Liver (tissue), 9 donors: ENCODE results near the gene PPFIA2. TPM values are rescaled to one million over a fixed set of nuclear protein-coding genes. Genes with fewer than 3 reads are reported as not detected.

Experiments
- DNase-seq: peaks from one replicate; pipeline ENCODE4 v3.0.0-alpha.2; 2017; ENCODE audit warnings: low spot score
- H3K27ac ChIP-seq, 2 donors: one replicate each; pipeline ENCODE4 v1.7.0; 2013; ENCODE audit warnings: inconsistent platforms in 2 of 2, low read length in 2 of 2, control low read depth in 1 of 2, low read depth in 1 of 2, mild to moderate bottlenecking in 1 of 2
- H3K27me3 ChIP-seq, 4 donors: one replicate each; pipeline versions ENCODE4 v1.6.1 to v1.7.0; 2013; ENCODE audit warnings: low read length in 3 of 4, inconsistent platforms in 1 of 4, mild to moderate bottlenecking in 1 of 4, moderate library complexity in 1 of 4; ENCODE audit not compliant: control insufficient read depth in 4 of 4, insufficient read depth in 4 of 4
- H3K36me3 ChIP-seq, 4 donors: one replicate each; pipeline versions ENCODE4 v1.6.1 to v1.7.0; 2013; ENCODE audit warnings: low read length in 3 of 4, mild to moderate bottlenecking in 3 of 4, low read depth in 1 of 4, moderate library complexity in 1 of 4; ENCODE audit not compliant: control insufficient read depth in 4 of 4, insufficient read depth in 3 of 4
- H3K4me1 ChIP-seq, 4 donors: one replicate each; pipeline versions ENCODE4 v1.6.1 to v1.7.0; 2013; ENCODE audit warnings: low read length in 3 of 4, mild to moderate bottlenecking in 3 of 4, moderate library complexity in 1 of 4; ENCODE audit not compliant: control insufficient read depth in 4 of 4, insufficient read depth in 4 of 4
- H3K4me3 ChIP-seq, 3 donors: one replicate each; pipeline versions ENCODE4 v1.6.1 to v1.7.0; 2013; ENCODE audit warnings: low read length in 3 of 3, control low read depth in 1 of 3, low read depth in 1 of 3, mild to moderate bottlenecking in 1 of 3
- H3K9ac ChIP-seq, 2 donors: one replicate each; pipeline ENCODE4 v1.7.0; 2013; ENCODE audit warnings: low read length in 2 of 2, mild to moderate bottlenecking in 2 of 2, moderate library complexity in 2 of 2, control low read depth in 1 of 2, low read depth in 1 of 2
- H3K9me3 ChIP-seq, 4 donors: one replicate each; pipeline versions ENCODE4 v1.6.1 to v1.7.0; 2013; ENCODE audit warnings: low read length in 3 of 4; ENCODE audit not compliant: control insufficient read depth in 4 of 4
- ATF3 ChIP-seq: IDR thresholded peaks from 2 replicates; pipeline ENCODE4 v1.6.1; 2016; ENCODE audit warnings: antibody characterized with exemption
- CTCF ChIP-seq: fragments of 150-350 bp; IDR thresholded peaks from 2 replicates; pipeline ENCODE4 v1.5.1; 2017; ENCODE audit warnings: improper control_type of control experiment, low read depth, low read length; ENCODE audit not compliant: missing input control
- EGR1 ChIP-seq, 2 donors: IDR thresholded peaks; 2 replicates each; pipeline ENCODE4 v1.6.1; 2016 to 2018; ENCODE audit warnings: antibody characterized with exemption in 2 of 2, low read depth in 2 of 2
- FOXA1 ChIP-seq: IDR thresholded peaks from 2 replicates; pipeline ENCODE4 v1.6.1; 2016; ENCODE audit warnings: antibody characterized with exemption
- FOXA2 ChIP-seq: IDR thresholded peaks from 2 replicates; pipeline ENCODE4 v1.6.1; 2016; ENCODE audit warnings: antibody characterized with exemption
- GABPA ChIP-seq, 2 donors: IDR thresholded peaks in 1 of 2; conservative IDR thresholded peaks in 1 of 2; 2 replicates each; pipeline ENCODE4 v1.6.1; 2016; ENCODE audit warnings: antibody characterized with exemption in 2 of 2, mild to moderate bottlenecking in 1 of 2, moderate library complexity in 1 of 2
- HNF4A ChIP-seq, 2 donors: conservative IDR thresholded peaks; 2 replicates each; pipeline ENCODE4 v1.6.1; 2016; ENCODE audit warnings: antibody characterized with exemption in 2 of 2, mild to moderate bottlenecking in 2 of 2
- HNF4G ChIP-seq: IDR thresholded peaks from 2 replicates; pipeline ENCODE4 v1.6.1; 2016; ENCODE audit warnings: antibody characterized with exemption
- JUND ChIP-seq, 2 donors: IDR thresholded peaks; 2 replicates each; pipeline ENCODE4 v1.6.1; 2016; ENCODE audit warnings: antibody characterized with exemption in 2 of 2
- NR2F2 ChIP-seq: IDR thresholded peaks from 2 replicates; pipeline ENCODE4 v1.6.1; 2016; ENCODE audit warnings: antibody characterized with exemption
- RAD21 ChIP-seq, 2 donors: IDR thresholded peaks; 2 replicates each; pipeline ENCODE4 v1.6.1; 2016; ENCODE audit warnings: antibody characterized with exemption in 2 of 2, mild to moderate bottlenecking in 2 of 2
- REST ChIP-seq: IDR thresholded peaks from 2 replicates; pipeline ENCODE4 v1.6.1; 2016; ENCODE audit warnings: antibody characterized with exemption, mild to moderate bottlenecking
- RXRA ChIP-seq, 2 donors: IDR thresholded peaks; 2 replicates each; pipeline ENCODE4 v1.6.1; 2017 to 2018; ENCODE audit warnings: antibody characterized with exemption in 2 of 2, mild to moderate bottlenecking in 1 of 2
- SP1 ChIP-seq: IDR thresholded peaks from 2 replicates; pipeline ENCODE4 v1.6.1; 2018; ENCODE audit warnings: antibody characterized with exemption, mild to moderate bottlenecking
- TAF1 ChIP-seq: conservative IDR thresholded peaks from 2 replicates; pipeline ENCODE4 v1.6.1; 2016; ENCODE audit warnings: antibody characterized with exemption, mild to moderate bottlenecking
- YY1 ChIP-seq: IDR thresholded peaks from 2 replicates; pipeline ENCODE4 v1.6.1; 2016; ENCODE audit warnings: antibody characterized with exemption, mild to moderate bottlenecking
- WGBS: extraction: QIAGEN DNeasy Blood & Tissue Kit; methylation state at CpG from one replicate; pipeline ENCODE4 v1.1.7; 2013; 5-methylcytosine and 5-hydroxymethylcytosine counted together
- polyA plus RNA-seq, 2 donors: library from polyadenylated mRNA; stranded (reverse) in 1 of 2; unstranded in 1 of 2; fragments of 200-250 nt in 1 of 2; fragments of >200 nt in 1 of 2; fragmentation: Nextera tagmentation in 1 of 2; extraction: Ambion mirVana in 1 of 2; gene quantifications; one replicate each; pipeline versions ENCODE4 v1.2.1 to v1.2.3, GENCODE V29; 2013 to 2015
- total RNA-seq, 2 donors: library from RNA; depleted of rRNA; stranded (reverse); fragments of >200 nt; gene quantifications; one replicate each; pipeline ENCODE4 v1.2.3, GENCODE V29; 2014
- TF ChIP-seq, protein P1 (sequence below): IDR thresholded peaks from 2 replicates; pipeline ENCODE4 v1.6.1; 2016; ENCODE audit warnings: antibody characterized with exemption
- TF ChIP-seq, protein P2 (sequence below): IDR thresholded peaks from 2 replicates; pipeline ENCODE4 v1.6.1; 2016; ENCODE audit warnings: antibody characterized with exemption
- donor health status: healthy.
- donor health status: healthy.
- donor health status: healthy.
- donor health status: healthy.
- donor health status: healthy.

The PPFIA2 gene
- total and polyA plus RNA-seq, 4 donors: 0.05 to 0.50 (median 0.22) TPM; not detected in 1

DNA sequence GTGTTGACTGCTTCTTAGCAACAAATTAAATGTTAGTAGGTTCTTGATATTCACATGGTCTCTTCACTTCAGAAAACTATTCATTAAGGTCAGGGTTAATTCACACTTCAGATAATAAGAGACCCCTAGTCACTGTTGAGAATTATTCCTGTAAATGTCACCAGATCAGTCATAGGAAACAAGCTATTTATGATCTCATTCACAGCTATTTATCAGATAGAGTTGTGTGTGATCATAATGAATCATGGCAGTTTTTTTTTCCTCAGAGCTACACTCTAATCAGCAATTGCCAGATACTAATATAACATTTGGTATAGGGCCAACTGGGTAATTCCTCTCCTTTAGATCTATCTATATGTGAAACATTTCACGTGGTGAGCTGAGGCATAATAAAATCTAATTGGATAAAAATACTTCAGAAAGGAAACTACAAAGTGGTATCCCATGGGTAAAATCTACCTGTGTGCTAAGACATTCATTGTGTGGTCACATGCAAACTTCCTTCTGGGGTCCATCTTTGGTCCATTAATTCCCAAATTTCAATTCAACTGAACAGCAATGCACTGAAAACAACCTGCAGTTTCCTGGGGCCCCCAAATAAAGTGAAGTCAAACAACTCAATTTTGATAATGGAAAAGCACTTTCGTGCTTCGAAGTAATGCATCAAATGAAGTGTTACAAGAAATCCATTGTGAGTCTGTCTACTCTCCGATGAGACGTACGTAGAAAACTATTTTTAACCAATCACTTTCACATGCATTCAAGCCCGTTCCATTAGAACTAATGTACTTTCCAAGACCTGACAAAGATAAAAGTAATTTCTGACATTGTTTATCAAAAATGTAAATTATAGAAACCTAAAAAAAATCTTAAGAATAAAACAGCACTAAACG lies 484.3 kb downstream of the PPFIA2 start:
- DNase-seq: no peak
- WGBS: 88% methylated on average over 8 of the region's 8 CpGs
- TF ChIP-seq, protein P1, sequence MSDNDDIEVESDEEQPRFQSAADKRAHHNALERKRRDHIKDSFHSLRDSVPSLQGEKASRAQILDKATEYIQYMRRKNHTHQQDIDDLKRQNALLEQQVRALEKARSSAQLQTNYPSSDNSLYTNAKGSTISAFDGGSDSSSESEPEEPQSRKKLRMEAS: no peak
- TF ChIP-seq EGR1 (IDR thresholded peaks at IDR 0.05; ENCODE audit: low read depth in 2 of 2) (no peak), YY1 (no peak), TAF1 (no peak), GABPA (IDR thresholded peaks at IDR 0.05 in 1 of 2, conservative IDR thresholded peaks at IDR 0.05 in 1 of 2) (no peak), HNF4G (no peak), FOXA2 (no peak), NR2F2 (no peak), RXRA (IDR thresholded peaks at IDR 0.05) (no peak), SP1 (no peak), FOXA1 (no peak), RAD21 (IDR thresholded peaks at IDR 0.05) (no peak), CTCF (no peak), HNF4A (conservative IDR thresholded peaks at IDR 0.05) (no peak), JUND (IDR thresholded peaks at IDR 0.05) (no peak), REST (no peak), ATF3 (no peak)
- TF ChIP-seq, protein P2, sequence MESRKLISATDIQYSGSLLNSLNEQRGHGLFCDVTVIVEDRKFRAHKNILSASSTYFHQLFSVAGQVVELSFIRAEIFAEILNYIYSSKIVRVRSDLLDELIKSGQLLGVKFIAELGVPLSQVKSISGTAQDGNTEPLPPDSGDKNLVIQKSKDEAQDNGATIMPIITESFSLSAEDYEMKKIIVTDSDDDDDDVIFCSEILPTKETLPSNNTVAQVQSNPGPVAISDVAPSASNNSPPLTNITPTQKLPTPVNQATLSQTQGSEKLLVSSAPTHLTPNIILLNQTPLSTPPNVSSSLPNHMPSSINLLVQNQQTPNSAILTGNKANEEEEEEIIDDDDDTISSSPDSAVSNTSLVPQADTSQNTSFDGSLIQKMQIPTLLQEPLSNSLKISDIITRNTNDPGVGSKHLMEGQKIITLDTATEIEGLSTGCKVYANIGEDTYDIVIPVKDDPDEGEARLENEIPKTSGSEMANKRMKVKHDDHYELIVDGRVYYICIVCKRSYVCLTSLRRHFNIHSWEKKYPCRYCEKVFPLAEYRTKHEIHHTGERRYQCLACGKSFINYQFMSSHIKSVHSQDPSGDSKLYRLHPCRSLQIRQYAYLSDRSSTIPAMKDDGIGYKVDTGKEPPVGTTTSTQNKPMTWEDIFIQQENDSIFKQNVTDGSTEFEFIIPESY: no peak
- Histone ChIP-seq H3K4me3 (no peak overlapping the region), H3K27ac (no peak overlapping the region), H3K9me3 (no peaks in the 10 kb centered on the region), H3K4me1 (no peaks in the 10 kb centered on the region), H3K9ac (no peak overlapping the region), H3K27me3 (no peaks in the 10 kb centered on the region), H3K36me3 (no peaks in the 10 kb centered on the region)
